HG02763 (cell line): ENCODE measurements around the gene CD79A.
"Not testable (repeated sequence)": the region's sequence is repeated elsewhere in the genome, so short reads cannot be mapped to it uniquely, and the experiment has no call there.

Experiments
- ATAC-seq: cut with Tn5 transposase; IDR thresholded peaks from one replicate; pipeline ENCODE4 v1.9.1; 2021; ENCODE audit warnings: mild to moderate bottlenecking, moderate library complexity; ENCODE audit not compliant: unreplicated experiment

The CD79A gene

GRCh38 chr19:41862445-41862986, 14.6 kb upstream of the CD79A start:
- no peak for ATAC-seq

- no peak for ATAC-seq
Measured at GRCh38 chr19:41863209-41863931, 13.7 kb upstream of the CD79A start.

- no peak for ATAC-seq
Measured at GRCh38 chr19:41864374-41864773, 12.7 kb upstream of the CD79A start.

- ATAC-seq, result no peak
Measured at GRCh38 chr19:41866284-41866683, 10.8 kb upstream of the CD79A start.

- ATAC-seq, result no peak
Measured at GRCh38 chr19:41868120-41868988, 8.7 kb upstream of the CD79A start.

- ATAC-seq, result no peak
Measured at GRCh38 chr19:41868989-41869300, 8.1 kb upstream of the CD79A start.

- ATAC-seq, result no peak
Measured at GRCh38 chr19:41869374-41869955, 7.6 kb upstream of the CD79A start.

- ATAC-seq, result no peak
Measured at GRCh38 chr19:41870401-41870873, 6.6 kb upstream of the CD79A start.

GRCh38 chr19:41871573-41872383, 5.3 kb upstream of the CD79A start:
- peak; percentile 51 for ATAC-seq

- no peak for ATAC-seq
Measured at GRCh38 chr19:41872384-41872774, 4.7 kb upstream of the CD79A start.

- no peak for ATAC-seq
Measured at GRCh38 chr19:41872775-41873647, 4.1 kb upstream of the CD79A start.

GRCh38 chr19:41875973-41876372, 1.1 kb upstream of the CD79A start:
- not testable (repeated sequence) for ATAC-seq

- ATAC-seq, result no peak
Measured at GRCh38 chr19:41877916-41878905, 1.1 kb downstream of the CD79A start.

- ATAC-seq, result no peak
Measured at GRCh38 chr19:41879080-41879479, 2.0 kb downstream of the CD79A start.

GRCh38 chr19:41879670-41880328, 2.7 kb downstream of the CD79A start:
- no peak for ATAC-seq

- ATAC-seq, result no peak
Measured at GRCh38 chr19:41880329-41880708, 3.2 kb downstream of the CD79A start.

GRCh38 chr19:41882568-41883462, 5.7 kb downstream of the CD79A start, which contains the start of gene ARHGEF1:
ARHGEF1 (plus strand) TSS chr19:41883184; CDS start chr19:41888083, 4,899 bp downstream.
- no peak for ATAC-seq
